NCI-H748 treated with DMSO at 0.1 percent for 48 hours (cell line): ENCODE measurements around the gene ITLN2.
"Not testable (repeated sequence)": the region's sequence is repeated elsewhere in the genome, so short reads cannot be mapped to it uniquely, and the experiment has no call there.

Experiments used
- DNase-seq: peaks from one replicate; lab custom pipeline; 2025; lab: John Stamatoyannopoulos, UW

The ITLN2 gene

GRCh38 chr1:160905617-160905989 is 49.0 kb downstream of the ITLN2 start:
- no peak for DNase-seq

- DNase-seq: no peak
Measured at GRCh38 chr1:160904783-160905616, 49.6 kb downstream of the ITLN2 start.

GRCh38 chr1:160902251-160902650 is 52.4 kb downstream of the ITLN2 start:
- not testable (repeated sequence) for DNase-seq

GRCh38 chr1:160901768-160902167 is 52.8 kb downstream of the ITLN2 start:
- no peak for DNase-seq

- not testable (repeated sequence) for DNase-seq
Measured at GRCh38 chr1:160900683-160901082, 53.9 kb downstream of the ITLN2 start.
